GM19452 (cell line): ENCODE results near the gene LGALS9.

Source experiments
- ATAC-seq: cut with Tn5 transposase; IDR thresholded peaks from one replicate; pipeline ENCODE4 v1.9.1; 2021; ENCODE audit not compliant: unreplicated experiment

The LGALS9 gene

GRCh38 chr17:27602721-27603420, 28.1 kb upstream of the LGALS9 start:
- no peak for ATAC-seq

- no peak for ATAC-seq
These were observed 27.6 kb upstream of the LGALS9 start for GRCh38 chr17:27603421-27603770.

GRCh38 chr17:27603880-27604794, 26.9 kb upstream of the LGALS9 start:
- ATAC-seq: no peak

- ATAC-seq: no peak
These were observed 25.6 kb upstream of the LGALS9 start for GRCh38 chr17:27605409-27605808.

- ATAC-seq: no peak
These were observed 23.4 kb upstream of the LGALS9 start for GRCh38 chr17:27607521-27608091.

GRCh38 chr17:27608328-27609230, 22.4 kb upstream of the LGALS9 start:
- no peak for ATAC-seq

GRCh38 chr17:27609611-27610303, 21.2 kb upstream of the LGALS9 start:
- ATAC-seq: no peak

- no peak for ATAC-seq
These were observed 20.7 kb upstream of the LGALS9 start for GRCh38 chr17:27610304-27610677.

- no peak for ATAC-seq
These were observed 18.7 kb upstream of the LGALS9 start for GRCh38 chr17:27612160-27612770.

GRCh38 chr17:27613433-27613832, 17.6 kb upstream of the LGALS9 start:
- no peak for ATAC-seq

GRCh38 chr17:27615121-27615520, 15.9 kb upstream of the LGALS9 start:
- no peak for ATAC-seq

- ATAC-seq: no peak
These were observed 14.6 kb upstream of the LGALS9 start for GRCh38 chr17:27616414-27616813.

GRCh38 chr17:27618417-27618816, 12.6 kb upstream of the LGALS9 start:
- no peak for ATAC-seq

- no peak for ATAC-seq
These were observed 10.3 kb upstream of the LGALS9 start for GRCh38 chr17:27620721-27621120.

GRCh38 chr17:27621536-27621935, 9.5 kb upstream of the LGALS9 start:
- no peak for ATAC-seq

GRCh38 chr17:27621942-27622559, 8.9 kb upstream of the LGALS9 start:
- no peak for ATAC-seq

GRCh38 chr17:27622986-27623385, 8.0 kb upstream of the LGALS9 start:
- ATAC-seq: no peak

- no peak for ATAC-seq
These were observed 7.4 kb upstream of the LGALS9 start for GRCh38 chr17:27623614-27624013.

- ATAC-seq: no peak
These were observed 6.4 kb upstream of the LGALS9 start for GRCh38 chr17:27624539-27624938.

- no peak for ATAC-seq
These were observed 5.1 kb upstream of the LGALS9 start for GRCh38 chr17:27625856-27626255.
